Dendritic cell treated with granulocyte-macrophage colony-stimulating factor and Interleukin-4, amounts not matched to agents 40 ng/mL and 50 ng/mL, for 4 days (primary cell): ENCODE results near the gene SLC45A1.

Experiments used
- H3K27ac Mint-ChIP-seq: one replicate; pipeline ENCODE4 v1.8.0; 2022; ENCODE audit warnings: mild to moderate bottlenecking, mixed read lengths
- H3K27me3 Mint-ChIP-seq: one replicate; pipeline ENCODE4 v1.8.0; 2022; ENCODE audit warnings: mild to moderate bottlenecking, mixed read lengths
- H3K36me3 Mint-ChIP-seq: one replicate; pipeline ENCODE4 v1.8.0; 2022; ENCODE audit warnings: low read depth, mixed read lengths
- H3K4me1 Mint-ChIP-seq: one replicate; pipeline ENCODE4 v1.8.0; 2022; ENCODE audit warnings: low read depth, mixed read lengths
- H3K4me3 Mint-ChIP-seq: one replicate; pipeline ENCODE4 v1.8.0; 2022; ENCODE audit warnings: mild to moderate bottlenecking, moderate library complexity, mixed read lengths
- H3K9me3 Mint-ChIP-seq: one replicate; pipeline ENCODE4 v1.8.0; 2022; ENCODE audit warnings: mixed read lengths
- intact Hi-C: fragments of 100-400 bp; cut with micrococcal nuclease; formaldehyde crosslinking; loops from one replicate; pipeline ENCODE4 v1.15.0; 2022

The SLC45A1 gene

DNA sequence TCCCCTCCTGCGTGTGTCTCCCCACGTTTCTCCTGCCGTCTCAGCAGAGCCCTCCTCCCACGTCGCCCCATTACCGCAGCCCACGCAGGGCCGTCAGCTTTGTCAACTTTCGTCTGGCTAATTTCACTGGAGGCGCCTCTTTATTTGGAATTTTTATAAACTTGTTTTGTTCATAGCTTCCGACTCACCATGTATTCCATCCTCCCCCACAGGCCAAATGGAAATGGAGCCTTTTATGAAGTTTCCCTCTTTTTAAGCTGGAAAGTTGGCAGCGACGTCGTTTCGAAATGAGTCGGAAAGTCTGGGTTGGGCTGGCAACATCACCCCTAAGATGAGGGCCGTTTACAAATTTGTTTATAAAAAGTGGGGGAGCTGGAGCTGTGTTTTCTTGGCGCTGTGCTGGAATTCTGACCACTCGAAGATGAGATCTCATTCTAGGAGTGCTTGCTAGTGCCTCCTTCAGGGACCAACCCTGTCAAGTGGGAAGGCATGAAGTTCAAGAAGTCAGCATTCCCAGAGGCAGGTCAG is 23.7 kb upstream of the SLC45A1 start:
- Mint-ChIP-seq H3K36me3 (no peaks in the 10 kb centered on the region), H3K4me1 (no peaks in the 10 kb centered on the region), H3K9me3 (no peaks in the 10 kb centered on the region), H3K27me3 (peaks cover 8% of the 10 kb centered on the region), H3K27ac (no peak overlapping the region), H3K4me3 (no peak overlapping the region)
- intact Hi-C loops, result no loop called here

DNA sequence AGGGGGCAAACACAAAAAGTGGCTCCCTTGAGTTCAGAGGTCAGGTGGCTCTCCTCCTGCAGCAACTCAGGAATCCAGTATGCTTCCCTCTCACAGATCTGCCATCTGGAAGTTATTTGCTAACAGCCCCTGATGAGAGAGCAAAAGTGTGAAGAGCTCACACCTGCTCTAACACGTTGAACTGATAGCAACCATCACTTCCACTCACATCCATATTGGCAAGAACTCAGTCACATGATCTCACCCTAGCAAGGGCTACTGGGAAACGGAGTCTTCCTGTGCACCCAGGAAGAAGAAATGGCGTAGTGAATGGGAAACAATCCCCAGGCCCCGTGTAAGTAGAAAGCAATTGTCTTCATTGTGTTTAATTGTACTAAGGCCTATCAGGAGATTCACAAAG is 20.7 kb upstream of the SLC45A1 start:
- Mint-ChIP-seq H3K27ac (no peak overlapping the region), H3K36me3 (no peaks in the 10 kb centered on the region), H3K9me3 (no peaks in the 10 kb centered on the region), H3K27me3 (peaks cover 13% of the 10 kb centered on the region), H3K4me3 (no peak overlapping the region), H3K4me1 (no peaks in the 10 kb centered on the region)
- intact Hi-C loops, result no loop called here

DNA sequence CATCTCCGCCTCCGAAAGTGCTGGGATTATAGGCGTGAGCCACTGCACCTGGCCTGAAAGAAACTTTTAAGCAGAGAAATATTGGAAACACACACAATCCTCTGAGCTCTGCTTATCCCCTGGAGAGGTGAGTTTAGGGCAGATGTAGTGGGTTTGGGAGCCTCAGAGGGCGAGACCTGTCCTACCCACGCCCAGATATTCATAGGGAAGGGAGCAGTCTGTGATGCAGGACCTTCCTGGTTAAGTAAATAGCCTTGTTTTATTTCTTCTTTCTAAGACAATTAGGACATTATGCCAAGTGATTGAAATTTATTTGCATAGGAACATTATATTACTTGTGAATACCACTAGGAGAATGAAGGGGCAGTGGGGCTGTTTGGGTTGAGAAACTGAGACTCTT is 18.0 kb upstream of the SLC45A1 start:
- Mint-ChIP-seq H3K9me3 (no peaks in the 10 kb centered on the region), H3K4me1 (no peaks in the 10 kb centered on the region), H3K36me3 (no peaks in the 10 kb centered on the region), H3K27ac (no peak overlapping the region), H3K4me3 (no peak overlapping the region), H3K27me3 (peaks cover 25% of the 10 kb centered on the region)
- intact Hi-C loops, result no loop called here

DNA sequence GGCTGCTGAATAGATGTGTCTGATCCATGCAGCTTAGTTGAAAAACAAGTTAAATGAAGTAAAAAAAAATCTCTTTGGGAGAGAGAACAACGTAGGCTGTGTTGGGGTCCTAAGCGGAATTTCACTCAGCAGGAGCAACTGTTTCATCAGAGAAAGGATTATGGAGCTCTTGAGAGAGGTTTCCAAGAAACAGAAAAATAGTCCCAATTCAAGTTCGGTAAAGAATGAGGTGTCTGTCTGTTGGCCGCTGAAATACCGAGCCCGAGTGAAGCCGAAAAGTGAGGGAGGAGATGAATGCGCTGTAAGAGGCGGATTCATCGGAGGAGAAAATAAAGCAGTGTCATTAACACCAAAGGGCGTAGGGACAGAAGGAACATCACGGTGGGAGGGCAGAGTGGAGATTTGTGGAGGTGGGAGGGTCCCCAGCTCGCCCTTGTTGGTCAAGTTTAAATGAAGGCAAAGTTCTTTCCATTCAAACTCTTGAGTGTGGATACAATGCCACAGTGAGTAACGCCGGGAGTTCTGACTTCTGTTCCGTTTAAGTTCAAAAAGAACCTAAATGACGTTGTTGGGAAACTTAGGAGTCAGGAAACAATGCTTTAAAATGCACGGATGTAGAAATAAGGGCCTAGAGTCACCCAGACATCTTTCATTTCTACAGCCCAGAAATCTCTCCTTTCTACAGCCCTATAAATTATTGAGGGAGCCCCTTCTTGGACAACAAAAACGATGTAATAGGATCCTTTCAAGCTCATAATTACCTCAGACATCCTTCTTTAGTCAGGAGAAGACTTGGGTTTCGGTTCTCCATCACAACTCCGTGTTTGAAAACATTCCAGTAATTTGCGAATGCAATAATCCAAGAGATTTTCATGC is 15.6 kb upstream of the SLC45A1 start:
- no peak overlapping the region for H3K27ac Mint-ChIP-seq

DNA sequence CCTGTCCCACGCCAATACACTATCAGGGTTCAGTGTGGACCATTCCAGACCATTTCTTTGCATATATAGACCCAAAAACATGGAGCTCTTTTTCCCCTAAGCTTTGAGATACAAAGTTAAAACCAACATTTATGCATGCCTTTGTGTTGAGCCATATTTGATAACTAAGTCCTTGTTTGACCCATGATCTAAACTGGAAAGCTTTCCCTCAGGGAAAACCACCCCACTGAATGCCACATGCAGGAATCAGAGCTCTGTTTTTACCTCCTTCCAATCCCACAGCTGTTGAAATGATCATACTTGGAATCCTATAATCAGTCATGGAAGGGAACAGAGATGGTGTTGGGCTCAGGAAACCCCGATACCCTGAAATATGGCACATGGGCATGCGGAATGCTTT is 14.8 kb upstream of the SLC45A1 start:
- peaks cover 19% of the 10 kb centered on the region for H3K4me1 Mint-ChIP-seq
- no peaks in the 10 kb centered on the region for H3K36me3 Mint-ChIP-seq
- H3K27ac Mint-ChIP-seq, result no peak overlapping the region
- no peak overlapping the region for H3K4me3 Mint-ChIP-seq
- intact Hi-C loops, result no loop called here
- no peaks in the 10 kb centered on the region for H3K9me3 Mint-ChIP-seq
- peaks cover 19% of the 10 kb centered on the region for H3K27me3 Mint-ChIP-seq

More for the DNA sequence above, 15.6 kb upstream of the SLC45A1 start:
- H3K36me3 Mint-ChIP-seq, result no peaks in the 10 kb centered on the region
- H3K4me3 Mint-ChIP-seq, result no peak overlapping the region
- intact Hi-C loops, result no loop called here
- H3K9me3 Mint-ChIP-seq, result no peaks in the 10 kb centered on the region
- peaks cover 19% of the 10 kb centered on the region for H3K27me3 Mint-ChIP-seq
- H3K4me1 Mint-ChIP-seq, result peaks cover 10% of the 10 kb centered on the region

DNA sequence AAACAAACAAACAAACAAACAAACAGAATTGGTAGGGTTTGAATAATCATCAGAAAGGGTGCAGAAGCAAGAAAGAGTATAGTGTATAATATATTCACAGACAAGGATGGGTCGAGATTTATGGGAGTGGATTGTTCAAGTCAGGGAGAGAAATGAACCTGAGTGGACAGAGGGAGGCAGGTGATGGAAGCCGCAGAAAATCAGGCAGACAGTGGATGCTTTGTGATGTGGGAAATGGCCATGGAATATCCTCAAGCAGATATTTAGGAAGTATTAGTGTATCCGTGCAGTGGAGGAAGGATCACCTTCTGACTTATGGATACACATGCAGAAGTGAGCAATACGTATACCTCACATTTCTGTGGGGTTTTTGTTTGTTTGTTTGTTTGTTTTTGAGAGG is 14.0 kb upstream of the SLC45A1 start:
- Mint-ChIP-seq H3K4me3 (no peak overlapping the region), H3K4me1 (peaks cover 23% of the 10 kb centered on the region), H3K27ac (no peak overlapping the region), H3K9me3 (no peaks in the 10 kb centered on the region), H3K27me3 (peaks cover 19% of the 10 kb centered on the region), H3K36me3 (no peaks in the 10 kb centered on the region)
- intact Hi-C loops, result no loop called here

DNA sequence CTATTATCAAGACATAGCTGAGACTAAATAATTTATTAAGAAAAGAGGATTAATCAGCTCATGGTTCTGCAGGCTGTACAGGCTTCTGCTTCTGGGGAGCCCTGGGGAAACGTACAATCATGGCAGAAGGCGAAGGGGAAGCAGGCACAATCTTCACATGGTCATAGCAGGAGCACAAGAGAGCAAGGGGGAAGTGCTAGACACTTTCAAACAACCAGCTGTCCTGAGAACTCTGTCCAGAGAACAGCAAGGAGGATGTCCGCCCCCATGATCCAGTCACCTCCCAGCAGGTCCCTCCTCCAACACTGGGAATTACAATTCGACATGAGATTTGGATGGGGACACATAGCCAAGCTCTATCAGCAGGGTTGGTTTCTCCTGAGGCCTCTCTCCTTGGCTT is 10.3 kb upstream of the SLC45A1 start:
- H3K27ac Mint-ChIP-seq, result peak overlapping the region; percentile 30
- peaks cover 23% of the 10 kb centered on the region for H3K4me1 Mint-ChIP-seq
- H3K4me3 Mint-ChIP-seq, result no peak overlapping the region
- no peaks in the 10 kb centered on the region for H3K36me3 Mint-ChIP-seq
- H3K27me3 Mint-ChIP-seq, result peaks cover 14% of the 10 kb centered on the region
- no peaks in the 10 kb centered on the region for H3K9me3 Mint-ChIP-seq
- intact Hi-C loops, result no loop called here

DNA sequence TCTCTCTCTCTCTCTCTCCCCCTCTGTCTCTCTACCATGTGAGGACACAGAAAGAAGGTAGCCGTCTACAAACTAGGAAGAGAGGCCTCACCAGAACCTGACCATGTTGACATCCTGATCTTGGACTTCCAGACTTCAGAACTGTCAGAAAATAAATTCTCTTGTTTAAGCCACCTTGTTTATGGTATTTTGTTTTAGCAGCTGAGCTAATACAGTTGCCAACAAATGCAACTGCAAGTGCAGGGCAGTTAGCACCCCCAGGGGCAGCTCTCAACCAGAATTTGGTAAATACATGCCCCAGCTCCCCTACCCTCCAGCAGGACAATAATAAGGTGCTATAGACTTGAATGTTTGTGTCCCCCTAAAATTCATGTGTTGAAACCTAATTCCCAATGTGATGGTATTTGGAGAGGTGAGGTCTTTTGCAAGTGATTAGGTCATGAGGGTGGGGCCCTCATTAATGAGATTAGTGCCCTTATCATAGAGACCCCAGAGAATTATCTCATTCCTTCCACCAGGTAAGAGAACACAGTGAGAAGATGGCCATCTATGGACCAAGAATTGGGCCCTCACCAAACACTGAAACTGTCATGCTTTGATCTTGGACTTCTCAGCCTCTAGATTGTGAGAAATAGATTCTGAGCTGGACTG is 6.7 kb upstream of the SLC45A1 start:
- H3K36me3 Mint-ChIP-seq, result no peaks in the 10 kb centered on the region
- intact Hi-C loops, result no loop called here
- peaks cover 34% of the 10 kb centered on the region for H3K4me1 Mint-ChIP-seq
- H3K27ac Mint-ChIP-seq, result no peak overlapping the region
- peaks cover 31% of the 10 kb centered on the region for H3K27me3 Mint-ChIP-seq
- no peak overlapping the region for H3K4me3 Mint-ChIP-seq
- H3K9me3 Mint-ChIP-seq, result no peaks in the 10 kb centered on the region

DNA sequence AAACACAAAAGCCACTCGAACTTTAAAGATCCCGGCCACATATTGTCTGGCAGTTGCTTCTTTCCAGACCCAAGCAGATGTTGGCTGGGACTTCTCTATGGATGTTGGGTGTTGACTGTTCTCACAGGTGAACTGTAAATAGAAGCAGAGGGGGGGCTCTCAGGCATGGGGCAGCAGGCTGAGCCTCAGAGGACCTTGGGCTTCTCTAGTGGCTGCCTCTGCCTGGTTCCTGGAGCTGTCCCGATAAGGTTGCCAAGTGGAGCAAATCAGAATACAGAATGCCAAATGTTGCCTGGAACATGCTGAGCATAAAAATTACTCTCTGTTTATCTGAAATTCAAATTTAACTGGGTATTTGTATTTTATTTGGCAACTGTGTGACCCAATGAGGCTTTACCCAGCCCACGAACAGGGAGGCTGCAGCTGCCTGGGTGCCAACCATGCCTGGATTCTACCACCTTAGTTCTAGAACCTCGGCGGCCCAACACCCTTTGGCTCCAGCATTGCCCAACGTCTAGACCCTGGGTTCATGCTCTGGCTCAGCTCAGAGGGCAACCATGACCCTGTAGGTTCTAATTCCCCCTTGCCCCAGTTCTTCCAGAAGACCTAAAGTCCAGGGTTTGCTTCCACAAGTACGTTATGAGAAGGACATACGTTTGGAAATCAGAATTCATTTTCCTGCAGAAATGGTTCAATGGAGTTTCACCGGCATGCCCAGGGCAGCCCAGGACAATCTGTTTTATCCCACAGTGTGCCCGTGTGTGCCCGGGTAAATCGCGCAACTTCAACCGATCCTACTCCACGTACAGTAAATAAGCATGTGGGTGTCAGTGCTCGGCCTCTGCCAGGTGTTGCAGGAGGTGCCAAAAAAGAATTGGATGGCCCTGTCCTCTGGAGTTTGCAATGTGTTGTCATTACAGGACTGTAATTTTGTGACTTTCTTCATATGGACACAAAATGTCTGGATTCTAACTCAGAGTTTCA is 5.4 kb upstream of the SLC45A1 start:
- Mint-ChIP-seq H3K27ac (peak overlapping the region; percentile 45), H3K4me1 (peaks cover 27% of the 10 kb centered on the region), H3K27me3 (peaks cover 44% of the 10 kb centered on the region), H3K9me3 (no peaks in the 10 kb centered on the region), H3K4me3 (no peak overlapping the region), H3K36me3 (no peaks in the 10 kb centered on the region)
- intact Hi-C loops, result no loop called here

DNA sequence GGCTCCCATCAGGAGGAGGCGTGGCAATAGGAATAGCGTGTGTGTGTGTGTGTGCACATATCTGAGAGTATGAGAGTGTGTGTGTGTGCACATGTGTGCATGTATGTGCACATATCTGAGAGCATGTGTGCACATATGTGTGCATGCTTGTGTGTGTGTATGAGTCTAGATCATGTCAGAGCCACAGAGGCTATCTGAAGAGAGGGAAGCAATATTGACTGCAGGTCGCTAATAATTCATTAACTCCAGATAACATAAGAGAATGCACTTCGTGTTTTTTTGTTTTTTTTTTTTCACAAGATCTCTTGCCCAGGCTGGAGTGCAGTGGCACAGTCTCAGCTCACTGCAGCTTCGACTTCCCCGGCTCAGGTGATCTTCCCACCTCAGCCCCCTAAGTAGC is 4.7 kb upstream of the SLC45A1 start:
- H3K27ac Mint-ChIP-seq, result no peak overlapping the region
- intact Hi-C loops, result no loop called here
- H3K4me3 Mint-ChIP-seq, result no peak overlapping the region
- peaks cover 48% of the 10 kb centered on the region for H3K27me3 Mint-ChIP-seq
- H3K9me3 Mint-ChIP-seq, result no peaks in the 10 kb centered on the region
- peaks cover 23% of the 10 kb centered on the region for H3K4me1 Mint-ChIP-seq
- no peaks in the 10 kb centered on the region for H3K36me3 Mint-ChIP-seq

DNA sequence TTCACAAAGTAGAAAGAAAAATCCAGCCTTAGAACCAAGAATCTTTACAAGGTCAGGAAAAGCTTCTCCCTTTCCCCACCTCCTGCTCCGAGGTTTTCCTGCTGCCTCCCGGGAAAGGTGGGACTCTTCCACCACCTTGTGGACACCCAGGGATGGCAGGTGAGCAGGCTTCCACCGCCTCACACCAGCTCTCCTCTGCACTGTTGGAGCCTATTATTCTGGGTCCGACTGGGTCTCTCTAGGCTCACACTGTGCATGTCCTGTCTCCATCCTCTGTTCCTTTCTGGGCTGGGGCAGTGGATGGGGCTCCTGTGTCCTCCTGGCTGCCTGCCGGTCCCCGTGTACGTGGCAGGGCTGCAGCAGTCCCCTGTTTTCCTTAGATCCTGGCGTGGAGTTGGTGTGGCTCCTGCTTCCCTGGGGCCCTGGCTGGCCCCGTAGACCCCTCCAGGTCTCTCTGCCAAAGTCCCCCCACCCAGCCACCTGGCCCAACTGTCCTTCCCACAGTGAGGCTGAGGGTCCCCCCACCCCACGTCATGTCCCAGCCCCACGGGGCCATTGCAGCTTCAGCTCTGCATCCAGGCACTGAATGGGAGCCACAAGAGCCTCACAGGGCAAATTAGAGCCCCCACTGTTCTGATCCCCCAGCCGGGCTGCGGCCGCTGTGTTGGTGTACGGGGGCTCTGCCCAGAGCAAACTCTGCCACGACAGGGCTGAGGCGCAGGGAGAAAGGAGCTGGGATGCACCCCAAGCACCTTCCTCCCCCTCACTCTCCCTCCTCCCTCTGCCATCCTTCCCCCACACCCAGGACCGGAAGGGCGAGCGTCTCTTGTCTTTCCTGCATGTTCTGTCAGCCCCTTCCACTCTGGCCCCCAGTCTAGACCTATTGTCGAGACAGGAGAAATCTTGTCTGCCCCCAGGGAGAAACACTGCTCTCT is 3.3 kb upstream of the SLC45A1 start:
- H3K4me1 Mint-ChIP-seq, result peaks cover 27% of the 10 kb centered on the region
- H3K27ac Mint-ChIP-seq, result no peak overlapping the region
- no peak overlapping the region for H3K4me3 Mint-ChIP-seq
- intact Hi-C loops, result no loop called here
- no peaks in the 10 kb centered on the region for H3K36me3 Mint-ChIP-seq
- H3K27me3 Mint-ChIP-seq, result peaks cover 62% of the 10 kb centered on the region
- H3K9me3 Mint-ChIP-seq, result no peaks in the 10 kb centered on the region

DNA sequence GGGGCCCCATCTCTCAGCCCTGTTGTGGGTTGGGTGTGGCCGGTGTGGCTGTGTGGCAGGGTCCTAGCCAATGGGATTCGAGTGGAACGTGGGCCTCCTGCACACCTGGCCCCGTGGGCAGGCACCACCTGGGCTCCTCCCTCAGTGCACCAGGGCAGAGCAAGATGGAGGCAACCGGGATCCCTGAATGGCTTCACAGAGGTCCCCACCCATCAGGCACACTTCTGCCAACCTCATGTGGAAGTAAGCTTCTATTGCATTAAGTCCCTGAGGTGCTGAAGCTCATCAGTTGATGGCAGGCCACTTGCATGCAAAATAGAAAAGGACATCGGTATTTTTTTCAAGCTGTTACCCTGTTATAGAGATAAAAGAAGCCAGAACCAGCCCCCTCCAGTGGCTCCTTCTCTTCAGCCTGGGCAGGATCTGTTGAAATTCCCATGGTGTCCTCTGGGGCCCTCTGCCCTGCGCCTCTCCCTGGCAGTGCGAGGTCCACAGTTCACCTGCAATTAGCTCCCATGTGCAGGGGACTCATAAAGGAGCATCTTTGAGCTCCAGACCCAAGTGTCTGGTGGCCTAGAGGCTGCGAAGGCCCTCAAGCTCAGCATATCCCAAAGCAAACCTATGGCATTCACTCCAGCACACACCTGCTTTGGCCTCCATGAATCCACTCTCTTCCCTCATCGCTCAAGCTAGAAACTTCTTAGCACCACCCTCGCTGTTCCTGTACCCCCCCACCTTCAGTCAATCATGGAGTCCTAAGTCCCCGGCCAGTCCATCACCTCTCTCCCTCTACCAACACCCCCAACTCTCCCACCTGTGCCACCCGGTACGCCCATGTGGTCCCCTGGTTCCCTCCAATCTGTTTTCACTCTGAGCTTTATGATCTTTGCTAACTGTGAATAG is 2.1 kb upstream of the SLC45A1 start:
- Mint-ChIP-seq H3K27me3 (peaks cover 74% of the 10 kb centered on the region), H3K36me3 (no peaks in the 10 kb centered on the region), H3K4me1 (peaks cover 27% of the 10 kb centered on the region), H3K4me3 (no peak overlapping the region), H3K9me3 (no peaks in the 10 kb centered on the region), H3K27ac (peak overlapping the region; percentile 20)
- intact Hi-C loops, result no loop called here
